WERI-Rb-1 (cell line): Measurements from ENCODE around the gene C1orf87.

Experiments used
- DNase-seq: peaks from one replicate; pipeline ENCODE4 v3.0.0-alpha.2; 2020
- H3K27ac ChIP-seq: fragments of 250-450 bp; sonication (Bioruptor Pico); 2 replicates; pipeline ENCODE4 v1.5.1; 2020; ENCODE audit warnings: mild to moderate bottlenecking, moderate library complexity
- H3K27me3 ChIP-seq: fragments of 250-450 bp; sonication (Bioruptor Pico); 2 replicates; pipeline ENCODE4 v1.5.1; 2021; ENCODE audit warnings: mild to moderate bottlenecking, low read depth, moderate library complexity; ENCODE audit not compliant: insufficient read depth, severe bottlenecking
- H3K36me3 ChIP-seq: fragments of 250-450 bp; sonication (Bioruptor Pico); 2 replicates; pipeline ENCODE4 v1.5.1; 2020; ENCODE audit warnings: mild to moderate bottlenecking, moderate library complexity
- H3K4me3 ChIP-seq: 2 replicates; pipeline ENCODE4 v1.5.1; 2011; ENCODE audit warnings: low read depth, mild to moderate bottlenecking, control low read depth, low read length
- H3K9me3 ChIP-seq: fragments of 250-450 bp; sonication (Bioruptor Pico); 2 replicates; pipeline ENCODE4 v1.5.1; 2021; ENCODE audit warnings: mild to moderate bottlenecking, moderate library complexity; ENCODE audit not compliant: severe bottlenecking
- CTCF ChIP-seq: IDR thresholded peaks from 2 replicates; pipeline ENCODE4 v1.5.1; 2011; ENCODE audit warnings: low read depth, mild to moderate bottlenecking, control low read depth, inconsistent platforms, low read length

C1orf87 gene

GRCh38 chr1:60091195-60091715 is 17.7 kb upstream of the C1orf87 start:
- H3K27me3 ChIP-seq = no peaks in the 10 kb centered on the region
- TF ChIP-seq CTCF = no peak
- H3K4me3 ChIP-seq = no peak overlapping the region
- H3K36me3 ChIP-seq = no peaks in the 10 kb centered on the region
- no peaks in the 10 kb centered on the region for H3K9me3 ChIP-seq
- H3K27ac ChIP-seq = no peak overlapping the region
- no peak for DNase-seq

- Histone ChIP-seq H3K36me3 (no peaks in the 10 kb centered on the region), H3K27ac (no peak overlapping the region), H3K4me3 (no peak overlapping the region), H3K9me3 (no peaks in the 10 kb centered on the region), H3K27me3 (no peaks in the 10 kb centered on the region)
- no peak for DNase-seq
- TF ChIP-seq CTCF = no peak
Observed at GRCh38 chr1:60090655-60091054, 17.1 kb upstream of the C1orf87 start.

- no peak for TF ChIP-seq CTCF
- no peaks in the 10 kb centered on the region for H3K9me3 ChIP-seq
- no peak overlapping the region for H3K4me3 ChIP-seq
- no peaks in the 10 kb centered on the region for H3K27me3 ChIP-seq
- no peak for DNase-seq
- no peak overlapping the region for H3K27ac ChIP-seq
- H3K36me3 ChIP-seq = no peaks in the 10 kb centered on the region
Observed at GRCh38 chr1:60088620-60089155, 15.1 kb upstream of the C1orf87 start.

- H3K4me3 ChIP-seq = no peak overlapping the region
- no peaks in the 10 kb centered on the region for H3K27me3 ChIP-seq
- H3K9me3 ChIP-seq = no peaks in the 10 kb centered on the region
- TF ChIP-seq CTCF = no peak
- no peak overlapping the region for H3K27ac ChIP-seq
- DNase-seq = no peak
- H3K36me3 ChIP-seq = no peaks in the 10 kb centered on the region
Observed at GRCh38 chr1:60087681-60088080, 14.1 kb upstream of the C1orf87 start.

GRCh38 chr1:60078182-60078581 is 4.6 kb upstream of the C1orf87 start:
- Histone ChIP-seq H3K9me3 (no peaks in the 10 kb centered on the region), H3K4me3 (no peak overlapping the region), H3K27me3 (no peaks in the 10 kb centered on the region), H3K36me3 (no peaks in the 10 kb centered on the region), H3K27ac (no peak overlapping the region)
- DNase-seq = no peak
- TF ChIP-seq CTCF = no peak

- TF ChIP-seq CTCF = no peak
- no peak overlapping the region for H3K27ac ChIP-seq
- H3K4me3 ChIP-seq = no peak overlapping the region
- DNase-seq = no peak
- H3K9me3 ChIP-seq = no peaks in the 10 kb centered on the region
- H3K27me3 ChIP-seq = no peaks in the 10 kb centered on the region
- H3K36me3 ChIP-seq = no peaks in the 10 kb centered on the region
Observed at GRCh38 chr1:60071296-60071695, 2.3 kb downstream of the C1orf87 start.
